Lower leg skin (tissue), 4 donors: ENCODE data around the gene IHH. TPM values are rescaled to one million over a fixed set of nuclear protein-coding genes. Genes with fewer than 3 reads are reported as not detected.

Experiments used
- DNase-seq, 2 donors: peaks; one replicate each; pipeline ENCODE4 v3.0.0-alpha.2; 2019; ENCODE audit warnings: low spot score in 2 of 2
- H3K4me3 ChIP-seq: fragments of 200-600 bp; sonication (generic); 2 replicates; pipeline ENCODE4 v1.5.1; 2017; ENCODE audit warnings: mild to moderate bottlenecking, low read depth; ENCODE audit not compliant: poor library complexity, severe bottlenecking
- CTCF ChIP-seq, 3 donors: fragments of 450-650 bp; IDR thresholded peaks; one replicate each; pipeline ENCODE4 v1.5.1; 2016; ENCODE audit warnings: antibody characterized with exemption in 3 of 3, mild to moderate bottlenecking in 3 of 3, moderate library complexity in 2 of 3
- POLR2A ChIP-seq, 2 donors: fragments of 450-650 bp; IDR thresholded peaks; one replicate each; pipeline ENCODE4 v1.6.1; 2016 to 2017; ENCODE audit warnings: antibody characterized with exemption in 2 of 2, mild to moderate bottlenecking in 1 of 2, moderate library complexity in 1 of 2
- WGBS, 2 donors: methylation state at CpG; one replicate each; pipeline ENCODE4 v1.1.5; 2018; 5-methylcytosine and 5-hydroxymethylcytosine counted together
- intact Hi-C: fragments of 100-400 bp; cut with DNase I; formaldehyde crosslinking; loops from one replicate; pipeline ENCODE4 v1.15.0; 2023; ENCODE audit warnings: low total_unique reads
- total RNA-seq, 4 donors: library from RNA; depleted of rRNA; stranded (reverse); fragments of >200 nt; gene quantifications; one replicate each; pipeline ENCODE4 v1.1.0, GENCODE V29; 2016

Gene IHH
- total RNA-seq, 4 donors from 2014 or later, result 0.30 TPM; not detected in 3

GRCh38 chr2:219019436-219019835, 41.3 kb downstream of the IHH start:
- no peak overlapping the region for H3K4me3 ChIP-seq
- TF ChIP-seq CTCF (IDR thresholded peaks at IDR 0.05), result no peak
- TF ChIP-seq POLR2A (IDR thresholded peaks at IDR 0.05), result no peak
- WGBS, 2 donors, result 76 to 79% methylated on average over 4 to 6 of the region's 6 CpGs
- DNase-seq, result no peak
- intact Hi-C loops, result no loop called here

GRCh38 chr2:219018726-219019125, 42.0 kb downstream of the IHH start:
- 79 to 94% methylated on average over 10 of the region's 10 CpGs for WGBS, 2 donors
- intact Hi-C loops, result no loop called here
- H3K4me3 ChIP-seq, result no peak overlapping the region
- no peak for TF ChIP-seq CTCF (IDR thresholded peaks at IDR 0.05)
- TF ChIP-seq POLR2A (IDR thresholded peaks at IDR 0.05), result no peak
- no peak for DNase-seq

GRCh38 chr2:219018286-219018685, 42.4 kb downstream of the IHH start:
- 83 to 86% methylated on average over 7 of the region's 7 CpGs for WGBS, 2 donors
- intact Hi-C loops, result no loop called here

GRCh38 chr2:219017201-219017931, 43.4 kb downstream of the IHH start:
- intact Hi-C loops, result no loop called here
- TF ChIP-seq CTCF (IDR thresholded peaks at IDR 0.05) (no peak), POLR2A (IDR thresholded peaks at IDR 0.05) (no peak)
- H3K4me3 ChIP-seq, result no peak overlapping the region
- WGBS, 2 donors, result 59 to 65% methylated on average over 14 of the region's 14 CpGs
- DNase-seq, result no peak

More at GRCh38 chr2:219018286-219018685, 42.4 kb downstream of the IHH start:
- no peak for DNase-seq
- no peak for TF ChIP-seq POLR2A (IDR thresholded peaks at IDR 0.05)
- TF ChIP-seq CTCF (IDR thresholded peaks at IDR 0.05), result no peak
- H3K4me3 ChIP-seq, result no peak overlapping the region

- no peak for DNase-seq
- intact Hi-C loops, result no loop called here
- 91% methylated on average over 11 of the region's 11 CpGs for WGBS, 2 donors
- no peak overlapping the region for H3K4me3 ChIP-seq
- TF ChIP-seq CTCF (IDR thresholded peaks at IDR 0.05) (no peak), POLR2A (IDR thresholded peaks at IDR 0.05) (no peak)
These were observed 44.0 kb downstream of the IHH start for GRCh38 chr2:219016721-219017120.

GRCh38 chr2:219010873-219011272, 49.8 kb downstream of the IHH start:
- 81 to 83% methylated on average over 5 of the region's 5 CpGs for WGBS, 2 donors
- no peak for TF ChIP-seq POLR2A (IDR thresholded peaks at IDR 0.05)
- intact Hi-C loops, result no loop called here
- H3K4me3 ChIP-seq, result no peak overlapping the region
- DNase-seq, result no peak
